DOHH2 (cell line): ENCODE measurements around the gene BRINP1.

ENCODE experiments used
- CTCF ChIP-seq: fragments of 200-600 bp; sonication (generic); IDR thresholded peaks from one replicate; pipeline ENCODE4 v1.5.1; 2014; ENCODE audit warnings: antibody characterized with exemption, mild to moderate bottlenecking, low read depth, low read length; ENCODE audit not compliant: poor library complexity, severe bottlenecking
- EZH2phosphoT487 ChIP-seq: fragments of 200-600 bp; sonication (generic); IDR thresholded peaks from 2 replicates; pipeline ENCODE4 v1.6.1; 2017; ENCODE audit warnings: borderline replicate concordance, mild to moderate bottlenecking, antibody characterized with exemption, low read length, moderate library complexity, mixed read lengths

DNA sequence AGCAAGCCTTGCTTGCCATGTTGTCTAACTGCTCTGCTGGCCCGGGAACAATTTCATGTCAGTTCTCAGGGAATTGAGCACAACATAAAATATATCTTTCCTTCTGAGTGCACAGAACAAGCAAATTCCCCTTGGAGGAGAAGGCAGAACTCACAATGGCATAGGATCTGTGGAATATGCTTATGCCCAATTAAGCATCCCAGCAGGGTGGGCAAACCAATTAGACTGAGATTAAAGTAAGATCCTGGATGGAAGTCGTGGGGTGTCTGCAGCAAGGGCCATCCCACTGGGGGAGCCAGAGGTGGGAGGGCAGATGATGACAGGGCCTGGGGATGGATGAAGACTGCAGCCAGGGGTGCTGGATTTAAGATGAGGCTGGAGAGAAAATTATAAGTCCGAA, 114.1 kb downstream of the BRINP1 start:
- TF ChIP-seq CTCF: no peak
- TF ChIP-seq EZH2phosphoT487: no peak
